Breast epithelium (tissue), 4 donors: ENCODE results near the gene VEPH1. TPM values are rescaled to one million over a fixed set of nuclear protein-coding genes. Genes with fewer than 3 reads are reported as not detected.
A peak's percentile ranks its signal among the peaks of the same experiment; 100 is the strongest.

ENCODE experiments used
- DNase-seq, 2 donors: peaks; one replicate each; pipeline ENCODE4 v3.0.0-alpha.2; 2019; ENCODE audit warnings: low spot score in 2 of 2
- H3K27ac ChIP-seq, 2 donors: fragments of 200-600 bp; sonication (generic) in 1 of 2; one replicate each; pipeline ENCODE4 v1.5.1; 2016 to 2019; ENCODE audit warnings: mild to moderate bottlenecking in 1 of 2
- H3K27me3 ChIP-seq, 2 donors: fragments of 200-600 bp; sonication (generic) in 1 of 2; one replicate each; pipeline versions ENCODE4 v1.5.1 to v1.6.0; 2017 to 2019; ENCODE audit warnings: control low read depth in 1 of 2, mild to moderate bottlenecking in 1 of 2
- H3K36me3 ChIP-seq: fragments of 200-600 bp; one replicate; pipeline ENCODE4 v1.5.1; 2019
- H3K4me1 ChIP-seq, 2 donors: fragments of 200-600 bp; sonication (generic); one replicate each; pipeline ENCODE4 v1.5.1; 2016 to 2019; ENCODE audit warnings: control low read depth in 1 of 2
- H3K4me3 ChIP-seq, 3 donors: fragments of 200-600 bp; sonication (generic); 1 replicate in 2 of 3; 2 replicates in 1 of 3; pipeline ENCODE4 v1.5.1; 2016 to 2019; ENCODE audit warnings: mild to moderate bottlenecking in 3 of 3, moderate library complexity in 2 of 3
- H3K9me3 ChIP-seq, 2 donors: fragments of 200-600 bp; sonication (generic) in 1 of 2; one replicate each; pipeline ENCODE4 v1.5.1; 2016 to 2019; ENCODE audit warnings: control low read depth in 1 of 2
- CTCF ChIP-seq, 3 donors: fragments of 450-650 bp; IDR thresholded peaks; one replicate each; pipeline ENCODE4 v1.5.1; 2016 to 2017; ENCODE audit warnings: antibody characterized with exemption in 3 of 3, mild to moderate bottlenecking in 3 of 3, moderate library complexity in 3 of 3
- POLR2A ChIP-seq: fragments of 450-650 bp; IDR thresholded peaks from one replicate; pipeline ENCODE4 v1.6.1; 2016; ENCODE audit warnings: antibody characterized with exemption, mild to moderate bottlenecking, moderate library complexity
- POLR2AphosphoS5 ChIP-seq, 3 donors: sonication (generic); formaldehyde crosslinking; IDR thresholded peaks; one replicate each; pipeline ENCODE4 v1.6.1; 2017; ENCODE audit warnings: antibody characterized with exemption in 3 of 3
- intact Hi-C: fragments of 100-400 bp; cut with DNase I; formaldehyde crosslinking; loops from one replicate; pipeline ENCODE4 v1.15.1; 2023; ENCODE audit warnings: low total_unique reads
- total RNA-seq, 3 donors: library from RNA; depleted of rRNA; stranded (reverse); fragments of >200 nt; gene quantifications; one replicate each; pipeline ENCODE4 v1.1.0, GENCODE V29; 2016

Gene VEPH1
- total RNA-seq, 3 donors from 2014 or later: under 0.01 to 20.9 (median 8.8) TPM

GRCh38 chr3:157513585-157513984 lies 10.4 kb upstream of the VEPH1 start:
- Histone ChIP-seq H3K27me3 (no peaks in the 10 kb centered on the region), H3K4me1 (no peaks in the 10 kb centered on the region), H3K9me3 (no peaks in the 10 kb centered on the region), H3K4me3 (no peak overlapping the region), H3K27ac (no peak overlapping the region), H3K36me3 (no peaks in the 10 kb centered on the region)
- no peak for DNase-seq
- intact Hi-C loops: no loop called here
- TF ChIP-seq CTCF (IDR thresholded peaks at IDR 0.05) (no peak), POLR2A (no peak), POLR2AphosphoS5 (IDR thresholded peaks at IDR 0.05) (no peak)

- no peaks in the 10 kb centered on the region for H3K4me1 ChIP-seq
- no peaks in the 10 kb centered on the region for H3K9me3 ChIP-seq
- H3K4me3 ChIP-seq: no peak overlapping the region
- no peaks in the 10 kb centered on the region for H3K36me3 ChIP-seq
- H3K27ac ChIP-seq: no peak overlapping the region
- intact Hi-C loops: no loop called here
- no peaks in the 10 kb centered on the region for H3K27me3 ChIP-seq
- no peak for DNase-seq
- TF ChIP-seq POLR2A (no peak), POLR2AphosphoS5 (IDR thresholded peaks at IDR 0.05) (no peak), CTCF (IDR thresholded peaks at IDR 0.05) (no peak)
These were observed 9.3 kb upstream of the VEPH1 start for GRCh38 chr3:157512534-157512933.

GRCh38 chr3:157508461-157508860 lies 5.2 kb upstream of the VEPH1 start:
- Histone ChIP-seq H3K4me3 (no peak overlapping the region), H3K9me3 (no peaks in the 10 kb centered on the region), H3K36me3 (no peaks in the 10 kb centered on the region), H3K27ac (no peak overlapping the region), H3K27me3 (no peaks in the 10 kb centered on the region), H3K4me1 (no peaks in the 10 kb centered on the region)
- TF ChIP-seq POLR2A: no peak
- no peak for TF ChIP-seq CTCF (IDR thresholded peaks at IDR 0.05)
- TF ChIP-seq POLR2AphosphoS5 (IDR thresholded peaks at IDR 0.05): no peak
- intact Hi-C loops: no loop called here
- DNase-seq: no peak

- intact Hi-C loops: no loop called here
- TF ChIP-seq POLR2AphosphoS5 (IDR thresholded peaks at IDR 0.05) (no peak), POLR2A (no peak), CTCF (IDR thresholded peaks at IDR 0.05) (no peak)
- H3K27me3 ChIP-seq: no peaks in the 10 kb centered on the region
- no peak overlapping the region for H3K4me3 ChIP-seq
- no peak for DNase-seq
- no peaks in the 10 kb centered on the region for H3K4me1 ChIP-seq
- no peak overlapping the region for H3K27ac ChIP-seq
- no peaks in the 10 kb centered on the region for H3K9me3 ChIP-seq
- no peaks in the 10 kb centered on the region for H3K36me3 ChIP-seq
These were observed 1.4 kb downstream of the VEPH1 start for GRCh38 chr3:157501863-157502262.

GRCh38 chr3:157500232-157500631 lies 3.0 kb downstream of the VEPH1 start:
- no peak for TF ChIP-seq POLR2A

More at GRCh38 chr3:157500232-157500631, 3.0 kb downstream of the VEPH1 start:
- Histone ChIP-seq H3K36me3 (no peaks in the 10 kb centered on the region), H3K4me1 (no peaks in the 10 kb centered on the region), H3K27me3 (no peaks in the 10 kb centered on the region), H3K4me3 (peak overlapping the region in 2 of 3 donors; percentile 45 to 56), H3K27ac (peak overlapping the region in 1 of 2 donors; percentile 80), H3K9me3 (no peaks in the 10 kb centered on the region)
- intact Hi-C loops: no loop called here
- no peak for DNase-seq
